Ascending aorta (tissue), 2 donors: ENCODE results near the gene ANKRD34B. TPM values are rescaled to one million over a fixed set of nuclear protein-coding genes. Genes with fewer than 3 reads are reported as not detected.

Experiments used
- DNase-seq, 2 donors: peaks; one replicate each; pipeline ENCODE4 v3.0.0-alpha.2; 2019; ENCODE audit warnings: low spot score in 2 of 2
- H3K27ac ChIP-seq, 2 donors: fragments of 200-600 bp; sonication (generic); one replicate each; pipeline ENCODE4 v1.5.1; 2016 to 2017; ENCODE audit warnings: mild to moderate bottlenecking in 1 of 2
- H3K27me3 ChIP-seq: fragments of 200-600 bp; sonication (generic); one replicate; pipeline ENCODE4 v1.5.1; 2017
- H3K36me3 ChIP-seq, 2 donors: fragments of 200-600 bp; sonication (generic); one replicate each; pipeline ENCODE4 v1.5.1; 2016
- H3K4me1 ChIP-seq, 2 donors: fragments of 200-600 bp; sonication (generic); one replicate each; pipeline ENCODE4 v1.5.1; 2016 to 2017; ENCODE audit warnings: mild to moderate bottlenecking in 1 of 2
- H3K4me3 ChIP-seq, 2 donors: fragments of 200-600 bp; sonication (generic); one replicate each; pipeline ENCODE4 v1.5.1; 2016 to 2017; ENCODE audit warnings: mild to moderate bottlenecking in 1 of 2
- H3K9me3 ChIP-seq, 2 donors: fragments of 200-600 bp; sonication (generic); one replicate each; pipeline ENCODE4 v1.5.1; 2016
- intact Hi-C: fragments of 100-400 bp; cut with DNase I; formaldehyde crosslinking; loops from one replicate; pipeline ENCODE4 v1.15.1; 2023
- total RNA-seq: library from RNA; depleted of rRNA; stranded (reverse); fragments of >200 nt; gene quantifications from one replicate; pipeline ENCODE4 v1.1.0, GENCODE V29; 2016
- TF ChIP-seq, protein P1 (sequence below), 3 experiments: fragments of 200-600 bp in 2 of 3; fragments of 450-650 bp in 1 of 3; sonication (generic) in 2 of 3; IDR thresholded peaks; one replicate each; pipeline ENCODE4 v1.5.1; 2016 to 2019; ENCODE audit warnings: antibody characterized with exemption in 3 of 3, mild to moderate bottlenecking in 1 of 3, moderate library complexity in 1 of 3

The ANKRD34B gene
- total RNA-seq, 1 donor from 2014 or later, result not detected

DNA sequence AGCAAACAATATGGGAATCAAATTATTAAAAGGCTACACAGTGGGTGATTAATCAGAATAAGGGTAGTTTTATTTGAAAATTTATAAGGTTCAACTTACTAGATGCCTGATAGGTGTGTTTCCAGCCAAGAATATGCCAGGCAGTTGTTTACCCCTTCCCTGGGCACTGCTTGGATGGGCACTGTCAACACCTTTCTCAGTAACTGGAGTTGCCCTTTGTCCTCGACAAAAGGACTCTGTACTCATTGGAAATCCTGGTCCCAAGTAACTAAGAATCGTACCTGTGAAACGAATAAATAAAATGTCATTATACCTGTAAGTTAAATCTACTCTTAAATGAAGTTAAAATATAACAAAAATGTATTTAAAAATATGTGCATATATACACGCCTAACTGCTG, 15.0 kb downstream of the ANKRD34B start:
- H3K36me3 ChIP-seq, result no peaks in the 10 kb centered on the region
- no peaks in the 10 kb centered on the region for H3K9me3 ChIP-seq
- intact Hi-C loops, result no loop called here
- H3K4me3 ChIP-seq, result no peak overlapping the region
- no peak for DNase-seq
- TF ChIP-seq, protein P1, sequence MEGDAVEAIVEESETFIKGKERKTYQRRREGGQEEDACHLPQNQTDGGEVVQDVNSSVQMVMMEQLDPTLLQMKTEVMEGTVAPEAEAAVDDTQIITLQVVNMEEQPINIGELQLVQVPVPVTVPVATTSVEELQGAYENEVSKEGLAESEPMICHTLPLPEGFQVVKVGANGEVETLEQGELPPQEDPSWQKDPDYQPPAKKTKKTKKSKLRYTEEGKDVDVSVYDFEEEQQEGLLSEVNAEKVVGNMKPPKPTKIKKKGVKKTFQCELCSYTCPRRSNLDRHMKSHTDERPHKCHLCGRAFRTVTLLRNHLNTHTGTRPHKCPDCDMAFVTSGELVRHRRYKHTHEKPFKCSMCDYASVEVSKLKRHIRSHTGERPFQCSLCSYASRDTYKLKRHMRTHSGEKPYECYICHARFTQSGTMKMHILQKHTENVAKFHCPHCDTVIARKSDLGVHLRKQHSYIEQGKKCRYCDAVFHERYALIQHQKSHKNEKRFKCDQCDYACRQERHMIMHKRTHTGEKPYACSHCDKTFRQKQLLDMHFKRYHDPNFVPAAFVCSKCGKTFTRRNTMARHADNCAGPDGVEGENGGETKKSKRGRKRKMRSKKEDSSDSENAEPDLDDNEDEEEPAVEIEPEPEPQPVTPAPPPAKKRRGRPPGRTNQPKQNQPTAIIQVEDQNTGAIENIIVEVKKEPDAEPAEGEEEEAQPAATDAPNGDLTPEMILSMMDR (IDR thresholded peaks at IDR 0.05), result no peak
- no peaks in the 10 kb centered on the region for H3K27me3 ChIP-seq
- H3K4me1 ChIP-seq, result no peaks in the 10 kb centered on the region
- H3K27ac ChIP-seq, result no peak overlapping the region

DNA sequence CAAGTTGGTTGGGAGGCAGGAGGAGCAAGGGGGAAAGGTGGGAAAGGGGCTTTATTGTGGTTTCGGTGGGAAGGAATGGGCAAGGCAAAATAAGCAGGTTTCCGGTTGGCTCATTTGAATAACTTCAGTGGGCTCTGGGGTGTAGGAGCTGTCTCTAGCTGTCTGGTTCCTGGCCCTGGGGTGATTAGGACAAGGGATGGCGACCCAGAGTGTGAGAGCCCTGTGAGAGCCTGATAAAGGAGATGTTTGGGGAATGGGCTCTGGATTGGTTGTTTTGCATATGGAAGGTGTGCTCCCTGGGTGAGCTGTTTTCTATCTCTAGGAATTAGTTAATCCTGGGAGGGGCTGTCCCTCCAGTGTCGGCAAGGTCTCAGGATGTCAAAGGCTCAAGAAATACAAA, 15.4 kb downstream of the ANKRD34B start:
- intact Hi-C loops, result no loop called here
- DNase-seq, result no peak
- H3K27me3 ChIP-seq, result no peaks in the 10 kb centered on the region

DNA sequence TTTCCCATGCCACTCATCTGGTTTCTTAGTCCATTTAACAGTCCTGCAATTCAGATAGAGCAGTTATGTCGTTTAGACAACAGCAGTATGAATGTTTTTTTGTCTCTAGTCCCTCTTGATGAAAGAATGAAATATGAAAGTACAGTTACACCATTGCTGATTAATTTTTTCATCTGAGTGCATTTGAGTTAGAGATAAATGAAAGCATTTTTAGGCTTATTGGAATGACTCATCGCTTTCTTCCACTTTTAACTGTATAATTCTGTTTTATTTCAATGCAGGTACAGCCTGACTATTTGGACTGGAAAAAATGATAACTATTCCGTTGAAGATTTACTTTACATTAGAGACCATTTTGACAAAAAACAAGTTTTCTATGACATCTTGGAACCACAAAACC, 28.7 kb downstream of the ANKRD34B start:
- no peaks in the 10 kb centered on the region for H3K36me3 ChIP-seq
- H3K27ac ChIP-seq, result no peak overlapping the region
- H3K4me1 ChIP-seq, result no peaks in the 10 kb centered on the region
- peaks cover 0 to 5% of the 10 kb centered on the region in 2 donors for H3K9me3 ChIP-seq
- H3K27me3 ChIP-seq, result no peaks in the 10 kb centered on the region
- DNase-seq, result no peak
- intact Hi-C loops, result no loop called here
- no peak overlapping the region for H3K4me3 ChIP-seq
- TF ChIP-seq, protein P1 (IDR thresholded peaks at IDR 0.05), result no peak

More for the DNA sequence above, 15.4 kb downstream of the ANKRD34B start:
- Histone ChIP-seq H3K36me3 (no peaks in the 10 kb centered on the region), H3K4me1 (no peaks in the 10 kb centered on the region), H3K9me3 (no peaks in the 10 kb centered on the region), H3K4me3 (no peak overlapping the region), H3K27ac (no peak overlapping the region)
- TF ChIP-seq, protein P1 (IDR thresholded peaks at IDR 0.05), result no peak

DNA sequence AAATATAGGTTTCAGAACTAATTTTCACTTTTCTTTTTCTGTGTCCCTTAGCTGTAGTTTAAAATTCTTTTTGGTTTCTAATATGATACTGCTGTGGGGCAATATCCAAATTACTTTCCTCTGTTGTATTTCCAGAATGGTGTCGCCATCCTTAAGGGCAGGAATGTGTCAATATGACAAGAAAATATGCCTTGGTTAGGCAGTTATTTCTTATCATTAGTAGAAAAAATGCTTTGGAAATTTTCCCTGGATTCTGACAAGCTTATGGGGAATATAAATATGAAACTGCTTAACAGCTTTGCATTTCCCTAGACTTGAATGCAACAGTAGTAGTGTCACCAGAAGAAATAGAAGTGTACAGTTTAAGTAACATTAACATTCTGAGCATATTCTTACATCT, 29.4 kb downstream of the ANKRD34B start:
- Histone ChIP-seq H3K4me1 (no peaks in the 10 kb centered on the region), H3K27ac (no peak overlapping the region), H3K4me3 (no peak overlapping the region), H3K27me3 (no peaks in the 10 kb centered on the region), H3K36me3 (no peaks in the 10 kb centered on the region), H3K9me3 (peaks cover 0 to 11% of the 10 kb centered on the region in 2 donors)
- DNase-seq, result no peak
- intact Hi-C loops, result no loop called here
- TF ChIP-seq, protein P1 (IDR thresholded peaks at IDR 0.05), result no peak

DNA sequence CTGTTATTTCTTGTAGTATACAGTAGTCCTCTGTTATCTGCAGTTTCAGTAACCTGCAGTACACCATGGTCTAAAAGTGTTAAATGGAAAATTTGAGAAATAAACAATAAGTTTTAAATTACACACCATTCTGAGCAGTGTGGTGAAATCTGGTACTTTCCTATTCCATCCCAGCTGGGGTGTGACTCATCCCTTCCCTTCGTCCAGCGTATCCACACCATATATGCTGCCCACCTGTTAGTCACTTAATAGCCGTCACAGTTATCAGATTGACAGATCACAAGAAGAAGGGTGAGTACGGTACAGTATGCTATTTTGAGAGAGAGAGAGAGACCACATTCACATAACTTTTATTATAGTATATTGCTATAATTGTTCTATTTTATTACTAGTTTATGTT, 53.3 kb downstream of the ANKRD34B start:
- no peaks in the 10 kb centered on the region for H3K27me3 ChIP-seq
- no peak for DNase-seq
- intact Hi-C loops, result no loop called here
- no peaks in the 10 kb centered on the region for H3K4me1 ChIP-seq
- H3K9me3 ChIP-seq, result no peaks in the 10 kb centered on the region
- peaks cover 0 to 4% of the 10 kb centered on the region in 2 donors for H3K36me3 ChIP-seq
- no peak overlapping the region for H3K4me3 ChIP-seq
- no peak overlapping the region for H3K27ac ChIP-seq
- TF ChIP-seq, protein P1 (IDR thresholded peaks at IDR 0.05), result no peak

DNA sequence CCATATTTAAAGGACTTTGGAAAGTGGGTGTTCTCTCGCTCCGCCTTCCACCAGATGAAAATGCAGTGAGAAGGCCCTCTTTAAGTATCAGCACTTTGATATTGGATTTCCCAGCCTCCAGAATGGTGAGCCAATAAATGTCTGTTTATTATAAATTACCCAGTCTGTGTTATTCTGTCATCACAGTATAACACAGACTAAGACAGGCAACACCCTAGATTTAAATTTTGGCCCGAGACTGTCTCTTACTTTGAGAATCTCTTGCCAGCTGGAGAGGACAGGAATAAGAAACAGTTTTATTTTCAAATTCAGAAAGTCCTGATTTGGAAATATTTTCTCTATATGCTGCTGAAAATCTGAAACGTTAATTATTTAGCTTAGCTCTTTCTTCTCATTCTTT, 60.7 kb downstream of the ANKRD34B start:
- intact Hi-C loops, result no loop called here
- Histone ChIP-seq H3K27ac (no peak overlapping the region), H3K9me3 (no peaks in the 10 kb centered on the region), H3K4me1 (no peaks in the 10 kb centered on the region), H3K4me3 (no peak overlapping the region), H3K36me3 (peaks cover 0 to 4% of the 10 kb centered on the region in 2 donors), H3K27me3 (no peaks in the 10 kb centered on the region)
- TF ChIP-seq, protein P1 (IDR thresholded peaks at IDR 0.05), result no peak
- no peak for DNase-seq
